ENCODE measurements around the gene NAV2. TPM values are rescaled to one million over a fixed set of nuclear protein-coding genes. Genes with fewer than 3 reads are reported as not detected.

NAV2 gene
- total and polyA plus RNA-seq, 11 donors, result 7.6 to 46.5 (median 20.2) TPM

DNA sequence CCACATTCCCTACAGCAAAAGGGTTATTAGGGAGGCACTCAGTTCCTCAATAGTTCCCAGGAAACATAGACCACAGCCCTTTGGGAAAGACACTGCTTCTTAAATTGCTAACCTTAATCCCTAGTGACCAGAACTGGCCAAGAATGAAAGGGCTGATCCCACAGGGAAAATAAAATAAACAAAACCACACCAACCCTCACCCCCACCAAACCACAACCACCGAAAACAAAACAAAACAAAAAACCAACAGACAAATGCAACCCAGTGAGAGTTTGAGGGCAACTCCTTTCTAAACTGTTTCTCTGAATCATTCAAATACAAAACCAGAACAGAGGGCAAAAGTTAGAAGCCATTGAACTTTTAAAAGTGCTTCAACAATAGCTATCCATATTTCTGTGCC, 57.2 kb downstream of the NAV2 start:
- Histone ChIP-seq H3K27ac (no peak overlapping the region), H3K27me3 (no peaks in the 10 kb centered on the region), H3K4me3 (no peak overlapping the region), H3K36me3 (no peaks in the 10 kb centered on the region), H3K4me1 (peaks cover 0 to 57% (median 22%) of the 10 kb centered on the region in 12 donors), H3K9me3 (no peaks in the 10 kb centered on the region)
- intact Hi-C loops (cut with DNase I), result no loop called here
- TF ChIP-seq, protein P1, sequence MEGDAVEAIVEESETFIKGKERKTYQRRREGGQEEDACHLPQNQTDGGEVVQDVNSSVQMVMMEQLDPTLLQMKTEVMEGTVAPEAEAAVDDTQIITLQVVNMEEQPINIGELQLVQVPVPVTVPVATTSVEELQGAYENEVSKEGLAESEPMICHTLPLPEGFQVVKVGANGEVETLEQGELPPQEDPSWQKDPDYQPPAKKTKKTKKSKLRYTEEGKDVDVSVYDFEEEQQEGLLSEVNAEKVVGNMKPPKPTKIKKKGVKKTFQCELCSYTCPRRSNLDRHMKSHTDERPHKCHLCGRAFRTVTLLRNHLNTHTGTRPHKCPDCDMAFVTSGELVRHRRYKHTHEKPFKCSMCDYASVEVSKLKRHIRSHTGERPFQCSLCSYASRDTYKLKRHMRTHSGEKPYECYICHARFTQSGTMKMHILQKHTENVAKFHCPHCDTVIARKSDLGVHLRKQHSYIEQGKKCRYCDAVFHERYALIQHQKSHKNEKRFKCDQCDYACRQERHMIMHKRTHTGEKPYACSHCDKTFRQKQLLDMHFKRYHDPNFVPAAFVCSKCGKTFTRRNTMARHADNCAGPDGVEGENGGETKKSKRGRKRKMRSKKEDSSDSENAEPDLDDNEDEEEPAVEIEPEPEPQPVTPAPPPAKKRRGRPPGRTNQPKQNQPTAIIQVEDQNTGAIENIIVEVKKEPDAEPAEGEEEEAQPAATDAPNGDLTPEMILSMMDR (IDR thresholded peaks at IDR 0.05), result no peak
- no peak for TF ChIP-seq POLR2A (IDR thresholded peaks at IDR 0.05)
- ATAC-seq, result no peak
- DNase-seq, result no peak
- 75 to 86% (median 78%) methylated on average over 1 of the region's 1 CpG for WGBS, 4 donors

DNA sequence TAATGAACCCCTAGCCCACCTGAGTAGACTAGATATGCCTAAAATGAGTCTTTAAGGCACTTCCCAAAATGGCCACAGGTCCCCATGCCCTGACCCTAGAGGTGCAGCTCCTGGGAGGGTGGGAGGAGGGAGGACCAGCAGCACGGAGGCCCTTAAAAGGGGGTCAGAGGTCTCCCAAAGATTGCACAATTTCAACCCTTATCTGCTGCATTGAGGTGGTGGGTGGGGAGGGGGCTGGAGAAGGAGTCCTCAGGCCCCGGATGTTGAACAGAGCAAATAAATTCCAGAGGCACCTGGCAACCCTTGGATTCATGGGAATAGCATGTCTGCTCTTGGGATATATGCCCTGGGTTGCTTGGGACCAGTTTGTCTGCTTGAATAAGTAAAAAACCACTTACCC, 57.6 kb downstream of the NAV2 start:
- no peak for ATAC-seq
- no peaks in the 10 kb centered on the region for H3K36me3 ChIP-seq
- no peaks in the 10 kb centered on the region for H3K27me3 ChIP-seq
- peaks cover 0 to 60% (median 22%) of the 10 kb centered on the region in 12 donors for H3K4me1 ChIP-seq
- TF ChIP-seq, protein P1 (IDR thresholded peaks at IDR 0.05), result no peak
- no peak for TF ChIP-seq POLR2A (IDR thresholded peaks at IDR 0.05)
- H3K27ac ChIP-seq, result no peak overlapping the region
- no peak for DNase-seq
- intact Hi-C loops (cut with DNase I), result no loop called here
- no peaks in the 10 kb centered on the region for H3K9me3 ChIP-seq
- WGBS, 4 donors, result 48 to 63% (median 58%) methylated on average over 2 of the region's 2 CpGs
- H3K4me3 ChIP-seq, result no peak overlapping the region

DNA sequence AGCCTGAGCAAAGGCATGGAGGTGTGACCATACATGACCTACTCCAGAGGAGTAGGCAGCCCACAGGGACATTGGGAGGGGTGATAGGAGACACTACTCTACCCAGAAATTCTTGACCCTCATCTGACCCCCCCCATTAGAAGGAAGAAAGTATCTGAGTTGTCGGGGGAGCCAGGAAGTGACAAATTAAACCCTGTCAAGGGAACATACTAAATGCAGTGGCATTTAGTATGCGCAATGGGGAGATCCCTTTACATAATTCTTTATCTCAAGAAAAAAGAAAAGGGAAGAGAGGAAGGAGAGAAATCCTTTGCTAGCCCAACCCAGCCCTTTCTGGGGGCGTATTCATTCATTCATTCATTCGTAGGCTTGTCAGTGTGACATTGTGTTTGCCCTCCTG, 58.8 kb downstream of the NAV2 start:
- TF ChIP-seq, protein P1 (IDR thresholded peaks at IDR 0.05), result no peak
- TF ChIP-seq POLR2A (IDR thresholded peaks at IDR 0.05), result no peak
- H3K36me3 ChIP-seq, result no peaks in the 10 kb centered on the region
- no peaks in the 10 kb centered on the region for H3K9me3 ChIP-seq
- no peak overlapping the region for H3K27ac ChIP-seq
- ATAC-seq (no peak), DNase-seq (no peak)
- WGBS, 4 donors, result 83 to 89% (median 86%) methylated on average over 4 of the region's 4 CpGs
- peaks cover 0 to 9% (median 0%) of the 10 kb centered on the region in 9 donors for H3K27me3 ChIP-seq
- H3K4me3 ChIP-seq, result no peak overlapping the region
- H3K4me1 ChIP-seq, result peaks cover 0 to 49% (median 24%) of the 10 kb centered on the region in 12 donors
- intact Hi-C loops (cut with DNase I), result no loop called here

DNA sequence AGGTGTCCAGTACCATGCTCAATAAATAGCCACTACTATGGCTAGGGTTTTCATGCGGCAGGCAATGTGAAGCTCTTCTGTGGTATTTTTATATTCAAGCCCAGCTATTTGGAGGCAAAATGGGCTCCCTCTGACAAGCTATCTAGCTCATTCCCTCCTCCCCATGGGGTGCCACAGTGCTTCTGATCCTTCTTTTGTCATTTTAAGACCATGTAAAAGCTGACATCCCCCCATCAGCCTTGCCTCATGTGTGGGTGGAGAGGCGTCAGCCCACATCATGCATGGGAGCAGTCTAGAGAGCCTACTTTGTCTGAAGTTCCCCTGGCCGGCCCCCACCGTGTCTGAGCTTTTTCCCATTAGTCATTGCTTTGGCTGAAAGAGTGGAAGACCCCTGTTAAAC, 59.8 kb downstream of the NAV2 start:
- H3K36me3 ChIP-seq, result no peaks in the 10 kb centered on the region
- no peaks in the 10 kb centered on the region for H3K9me3 ChIP-seq
- H3K27ac ChIP-seq, result no peak overlapping the region
- 59 to 87% (median 76%) methylated on average over 4 of the region's 4 CpGs for WGBS, 4 donors
- H3K27me3 ChIP-seq, result peaks cover 0 to 17% (median 0%) of the 10 kb centered on the region in 9 donors
- H3K4me3 ChIP-seq, result no peak overlapping the region
- peaks cover 0 to 46% (median 22%) of the 10 kb centered on the region in 12 donors for H3K4me1 ChIP-seq
- DNase-seq, result no peak
- TF ChIP-seq, protein P1 (IDR thresholded peaks at IDR 0.05), result no peak
- no peak for TF ChIP-seq POLR2A (IDR thresholded peaks at IDR 0.05)
- intact Hi-C loops (cut with DNase I), result no loop called here
- no peak for ATAC-seq
